Lower leg skin (tissue), 4 donors: ENCODE results near the gene CCDC18. TPM values are rescaled to one million over a fixed set of nuclear protein-coding genes. Genes with fewer than 3 reads are reported as not detected.

Experiments
- DNase-seq, 2 donors: peaks; one replicate each; pipeline ENCODE4 v3.0.0-alpha.2; 2019; ENCODE audit warnings: low spot score in 2 of 2
- H3K4me3 ChIP-seq: fragments of 200-600 bp; sonication (generic); 2 replicates; pipeline ENCODE4 v1.5.1; 2017; ENCODE audit warnings: mild to moderate bottlenecking, low read depth; ENCODE audit not compliant: poor library complexity, severe bottlenecking
- POLR2A ChIP-seq, 2 donors: fragments of 450-650 bp; IDR thresholded peaks; one replicate each; pipeline ENCODE4 v1.6.1; 2016 to 2017; ENCODE audit warnings: antibody characterized with exemption in 2 of 2, mild to moderate bottlenecking in 1 of 2, moderate library complexity in 1 of 2
- WGBS, 2 donors: methylation state at CpG; one replicate each; pipeline ENCODE4 v1.1.5; 2018; 5-methylcytosine and 5-hydroxymethylcytosine counted together
- intact Hi-C: fragments of 100-400 bp; cut with DNase I; formaldehyde crosslinking; loops from one replicate; pipeline ENCODE4 v1.15.0; 2023; ENCODE audit warnings: low total_unique reads
- total RNA-seq, 4 donors: library from RNA; depleted of rRNA; stranded (reverse); fragments of >200 nt; gene quantifications; one replicate each; pipeline ENCODE4 v1.1.0, GENCODE V29; 2016
- TF ChIP-seq, protein P1 (sequence below), 3 donors: fragments of 450-650 bp; IDR thresholded peaks; one replicate each; pipeline ENCODE4 v1.5.1; 2016; ENCODE audit warnings: antibody characterized with exemption in 3 of 3, mild to moderate bottlenecking in 3 of 3, moderate library complexity in 2 of 3

The CCDC18 gene
- total RNA-seq, 4 donors from 2014 or later, result 5.8 to 8.9 (median 6.5) TPM

- H3K4me3 ChIP-seq, result no peak overlapping the region
- intact Hi-C loops, result no loop called here
- no peak for DNase-seq
- TF ChIP-seq, protein P1, sequence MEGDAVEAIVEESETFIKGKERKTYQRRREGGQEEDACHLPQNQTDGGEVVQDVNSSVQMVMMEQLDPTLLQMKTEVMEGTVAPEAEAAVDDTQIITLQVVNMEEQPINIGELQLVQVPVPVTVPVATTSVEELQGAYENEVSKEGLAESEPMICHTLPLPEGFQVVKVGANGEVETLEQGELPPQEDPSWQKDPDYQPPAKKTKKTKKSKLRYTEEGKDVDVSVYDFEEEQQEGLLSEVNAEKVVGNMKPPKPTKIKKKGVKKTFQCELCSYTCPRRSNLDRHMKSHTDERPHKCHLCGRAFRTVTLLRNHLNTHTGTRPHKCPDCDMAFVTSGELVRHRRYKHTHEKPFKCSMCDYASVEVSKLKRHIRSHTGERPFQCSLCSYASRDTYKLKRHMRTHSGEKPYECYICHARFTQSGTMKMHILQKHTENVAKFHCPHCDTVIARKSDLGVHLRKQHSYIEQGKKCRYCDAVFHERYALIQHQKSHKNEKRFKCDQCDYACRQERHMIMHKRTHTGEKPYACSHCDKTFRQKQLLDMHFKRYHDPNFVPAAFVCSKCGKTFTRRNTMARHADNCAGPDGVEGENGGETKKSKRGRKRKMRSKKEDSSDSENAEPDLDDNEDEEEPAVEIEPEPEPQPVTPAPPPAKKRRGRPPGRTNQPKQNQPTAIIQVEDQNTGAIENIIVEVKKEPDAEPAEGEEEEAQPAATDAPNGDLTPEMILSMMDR (IDR thresholded peaks at IDR 0.05), result no peak
- no peak for TF ChIP-seq POLR2A (IDR thresholded peaks at IDR 0.05)
- 41 to 47% methylated on average over 4 of the region's 4 CpGs for WGBS, 2 donors
Measured at GRCh38 chr1:93177991-93178390, 2.5 kb upstream of the CCDC18 start.

DNA sequence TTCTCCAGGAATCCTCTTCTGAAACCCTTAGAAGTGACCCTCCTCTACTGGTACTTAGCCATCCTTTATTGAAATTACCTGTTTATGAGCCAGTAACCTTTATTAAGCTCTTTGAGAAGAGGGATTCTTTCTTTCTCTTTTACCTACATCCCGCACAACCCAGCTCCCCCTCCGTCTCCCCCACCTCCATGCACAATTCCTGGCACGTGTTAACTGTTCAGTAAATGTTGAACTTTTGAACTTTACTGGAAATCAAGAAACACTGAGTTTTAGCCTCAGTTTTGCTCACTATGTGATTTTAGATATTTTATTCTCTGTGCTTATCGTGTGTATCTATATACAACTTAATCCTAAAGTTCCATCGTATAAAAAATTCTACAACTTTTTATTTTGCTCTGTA lies 2.1 kb upstream of the CCDC18 start:
- WGBS, 2 donors, result 35 to 41% methylated on average over 5 of the region's 5 CpGs
- intact Hi-C loops, result no loop called here
- TF ChIP-seq POLR2A (IDR thresholded peaks at IDR 0.05), result no peak
- TF ChIP-seq, protein P1 (IDR thresholded peaks at IDR 0.05), result no peak
- no peak overlapping the region for H3K4me3 ChIP-seq
- no peak for DNase-seq

GRCh38 chr1:93179886-93180722 lies 420 bp upstream of the CCDC18 start, which contains the start of gene TMED5:
Gene TMED5, minus strand, starts transcription at chr1:93180413. Its CDS starts 171 bp downstream, at chr1:93180242.
- peak within 1 kb of the TSS; percentile 92 for H3K4me3 ChIP-seq
- intact Hi-C loops, result no loop called here
- TF ChIP-seq, protein P1 (IDR thresholded peaks at IDR 0.05), result peak in 1 of 3 donors; percentile 25
- TF ChIP-seq POLR2A (IDR thresholded peaks at IDR 0.05), result peak in 1 of 2 donors; percentile 88
- peak; percentile 98 to 99 for DNase-seq
- WGBS, 2 donors, result 0 to 1% methylated on average over 46 to 48 of the region's 78 CpGs

GRCh38 chr1:93186667-93187066 lies 6.1 kb downstream of the CCDC18 start:
- intact Hi-C loops, result no loop called here
- DNase-seq, result no peak
- no peak overlapping the region for H3K4me3 ChIP-seq
- WGBS, 2 donors, result 86 to 91% methylated on average over 1 of the region's 1 CpG
- TF ChIP-seq POLR2A (IDR thresholded peaks at IDR 0.05), result no peak
- TF ChIP-seq, protein P1 (IDR thresholded peaks at IDR 0.05), result no peak

DNA sequence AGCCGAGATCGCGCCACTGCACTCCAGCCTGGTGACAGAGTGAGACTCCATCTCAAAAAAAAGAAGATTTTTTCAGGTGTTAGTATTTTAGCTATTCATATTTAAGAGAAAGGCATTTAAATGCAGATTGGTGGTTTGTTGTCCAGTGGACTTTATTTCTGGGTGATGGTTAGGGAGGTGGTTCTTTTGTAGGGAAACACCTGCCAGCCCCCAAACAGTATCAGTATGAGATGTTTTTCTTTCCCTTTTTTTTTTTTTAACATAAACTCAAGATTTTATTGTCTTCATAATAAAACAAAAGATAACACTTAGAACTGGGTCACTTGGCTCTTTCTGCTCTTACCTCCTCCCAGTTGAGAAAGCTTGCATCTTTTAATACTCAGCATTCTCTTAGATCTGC lies 9.9 kb downstream of the CCDC18 start:
- TF ChIP-seq POLR2A (IDR thresholded peaks at IDR 0.05), result no peak
- TF ChIP-seq, protein P1 (IDR thresholded peaks at IDR 0.05), result no peak
- 96 to 98% methylated on average over 3 of the region's 3 CpGs for WGBS, 2 donors
- no peak for DNase-seq
- intact Hi-C loops, result no loop called here
- no peak overlapping the region for H3K4me3 ChIP-seq
